ENCODE data around the gene HMGXB3.
A peak's percentile ranks its signal among the peaks of the same experiment; 100 is the strongest.

HMGXB3 gene

GRCh38 chr5:149982505-149982904, 18.0 kb upstream of the HMGXB3 start:
- DNase-seq (ENCODE audit: low read depth), result no peak

- DNase-seq (ENCODE audit: low read depth), result no peak
Observed at GRCh38 chr5:149988126-149988525, 12.4 kb upstream of the HMGXB3 start.

GRCh38 chr5:149990518-149991376, 9.8 kb upstream of the HMGXB3 start:
- DNase-seq (ENCODE audit: low read depth), result peak; percentile 70

GRCh38 chr5:149993471-149993870, 7.1 kb upstream of the HMGXB3 start:
- no peak for DNase-seq (ENCODE audit: low read depth)

GRCh38 chr5:149995385-149996204, 4.9 kb upstream of the HMGXB3 start:
- no peak for DNase-seq (ENCODE audit: low read depth)

- no peak for DNase-seq (ENCODE audit: low read depth)
Observed at GRCh38 chr5:149996205-149996890, 4.2 kb upstream of the HMGXB3 start.

- no peak for DNase-seq (ENCODE audit: low read depth)
Observed at GRCh38 chr5:149998281-149998680, 2.3 kb upstream of the HMGXB3 start.

GRCh38 chr5:149999359-149999758, 1.2 kb upstream of the HMGXB3 start:
- no peak for DNase-seq (ENCODE audit: low read depth)

GRCh38 chr5:149999866-150000255, 678 bp upstream of the HMGXB3 start:
- no peak for DNase-seq (ENCODE audit: low read depth)

GRCh38 chr5:150000990-150001659, 586 bp downstream of the HMGXB3 start:
- DNase-seq (ENCODE audit: low read depth), result peak; percentile 75

- peak; percentile 82 for DNase-seq (ENCODE audit: low read depth)
Observed at GRCh38 chr5:150001660-150002486, 1.3 kb downstream of the HMGXB3 start.

- DNase-seq (ENCODE audit: low read depth), result no peak
Observed at GRCh38 chr5:150006318-150006717, 5.8 kb downstream of the HMGXB3 start.

- no peak for DNase-seq (ENCODE audit: low read depth)
Observed at GRCh38 chr5:150007050-150007449, 6.5 kb downstream of the HMGXB3 start.

- DNase-seq (ENCODE audit: low read depth), result no peak
Observed at GRCh38 chr5:150009671-150010387, 9.3 kb downstream of the HMGXB3 start.

GRCh38 chr5:150013931-150014330, 13.4 kb downstream of the HMGXB3 start:
- DNase-seq (ENCODE audit: low read depth), result no peak

GRCh38 chr5:150014456-150014855, 13.9 kb downstream of the HMGXB3 start:
- DNase-seq (ENCODE audit: low read depth), result no peak

- DNase-seq (ENCODE audit: low read depth), result no peak
Observed at GRCh38 chr5:150015415-150015814, 14.9 kb downstream of the HMGXB3 start.

GRCh38 chr5:150016537-150016936, 16.0 kb downstream of the HMGXB3 start:
- DNase-seq (ENCODE audit: low read depth), result no peak

- peak; percentile 75 for DNase-seq (ENCODE audit: low read depth)
Observed at GRCh38 chr5:150017226-150018005, 16.9 kb downstream of the HMGXB3 start.

GRCh38 chr5:150020249-150020648, 19.7 kb downstream of the HMGXB3 start:
- DNase-seq (ENCODE audit: low read depth), result no peak

All from iris pigment epithelial cell (primary cell).